Measurements from ENCODE around the gene CARD14. TPM values are rescaled to one million over a fixed set of nuclear protein-coding genes. Genes with fewer than 3 reads are reported as not detected.
"Not testable (repeated sequence)": the region's sequence is repeated elsewhere in the genome, so short reads cannot be mapped to it uniquely, and the experiment has no call there.

The CARD14 gene
- total RNA-seq, 1 donor from 2014 or later: 1.1 TPM

- DNase-seq (ENCODE audit: low spot score in 2 of 2): no peak
Measured at GRCh38 chr17:80252871-80253270, 83.0 kb downstream of the CARD14 start.

GRCh38 chr17:80253631-80254395 is 84.0 kb downstream of the CARD14 start:
- intact Hi-C loops (cut with DNase I): no loop called here
- Histone ChIP-seq H3K27ac (peak overlapping the region; percentile 79 to 90), H3K36me3 (peaks cover 17 to 28% of the 10 kb centered on the region in 2 donors)

More at GRCh38 chr17:80252871-80253270, 83.0 kb downstream of the CARD14 start:
- intact Hi-C loops (cut with DNase I): no loop called here
- Histone ChIP-seq H3K27ac (peak overlapping the region; percentile 29 to 79), H3K36me3 (peaks cover 27 to 37% of the 10 kb centered on the region in 2 donors), H3K4me3 (no peak overlapping the region), H3K27me3 (no peaks in the 10 kb centered on the region), H3K9me3 (no peaks in the 10 kb centered on the region), H3K4me1 (peaks cover 0 to 14% of the 10 kb centered on the region in 2 donors)
- peak in 1 of 3 experiments; percentile 23 for TF ChIP-seq CTCF (IDR thresholded peaks at IDR 0.05)

GRCh38 chr17:80254396-80255251 is 84.8 kb downstream of the CARD14 start:
- DNase-seq (ENCODE audit: low spot score in 2 of 2): peak in 1 of 2 donors; percentile 87
- intact Hi-C loops (cut with DNase I): no loop called here
- no peak overlapping the region for H3K4me3 ChIP-seq

More at GRCh38 chr17:80253631-80254395, 84.0 kb downstream of the CARD14 start:
- Histone ChIP-seq H3K4me1 (peaks cover 0 to 14% of the 10 kb centered on the region in 2 donors), H3K4me3 (no peak overlapping the region), H3K9me3 (no peaks in the 10 kb centered on the region), H3K27me3 (no peaks in the 10 kb centered on the region)
- no peak for DNase-seq (ENCODE audit: low spot score in 2 of 2)
- TF ChIP-seq CTCF (IDR thresholded peaks at IDR 0.05): no peak

GRCh38 chr17:80256034-80256350 is 86.2 kb downstream of the CARD14 start:
- no peak overlapping the region for H3K4me3 ChIP-seq
- DNase-seq (ENCODE audit: low spot score in 2 of 2): no peak
- H3K9me3 ChIP-seq: no peaks in the 10 kb centered on the region
- peaks cover 4 to 17% of the 10 kb centered on the region in 2 donors for H3K36me3 ChIP-seq
- peaks cover 6 to 23% of the 10 kb centered on the region in 2 donors for H3K4me1 ChIP-seq
- peak overlapping the region; percentile 79 to 90 for H3K27ac ChIP-seq
- no peaks in the 10 kb centered on the region for H3K27me3 ChIP-seq
- intact Hi-C loops (cut with DNase I): no loop called here
- TF ChIP-seq CTCF (IDR thresholded peaks at IDR 0.05): no peak

More at GRCh38 chr17:80254396-80255251, 84.8 kb downstream of the CARD14 start:
- Histone ChIP-seq H3K9me3 (no peaks in the 10 kb centered on the region), H3K4me1 (peaks cover 2 to 21% of the 10 kb centered on the region in 2 donors), H3K27me3 (no peaks in the 10 kb centered on the region), H3K27ac (peak overlapping the region; percentile 79 to 90), H3K36me3 (peaks cover 10 to 20% of the 10 kb centered on the region in 2 donors)
- no peak for TF ChIP-seq CTCF (IDR thresholded peaks at IDR 0.05)

- Histone ChIP-seq H3K4me3 (no peak overlapping the region), H3K27ac (no peak overlapping the region), H3K27me3 (no peaks in the 10 kb centered on the region), H3K4me1 (peaks cover 11 to 33% of the 10 kb centered on the region in 2 donors), H3K9me3 (no peaks in the 10 kb centered on the region), H3K36me3 (peaks cover 1 to 2% of the 10 kb centered on the region in 2 donors)
- no peak for TF ChIP-seq CTCF (IDR thresholded peaks at IDR 0.05)
- intact Hi-C loops (cut with DNase I): no loop called here
- no peak for DNase-seq (ENCODE audit: low spot score in 2 of 2)
Measured at GRCh38 chr17:80257716-80258213, 87.9 kb downstream of the CARD14 start.

GRCh38 chr17:80258296-80258695 is 88.5 kb downstream of the CARD14 start:
- H3K4me3 ChIP-seq; H3K9me3 ChIP-seq; intact Hi-C loops (cut with DNase I); H3K27ac ChIP-seq; H3K36me3 ChIP-seq; DNase-seq (ENCODE audit: low spot score in 2 of 2); H3K27me3 ChIP-seq: not testable (repeated sequence)
- peaks cover 15 to 38% of the 10 kb centered on the region in 2 donors for H3K4me1 ChIP-seq

All from ascending aorta (tissue), 2 donors.